ENCODE measurements around the gene DPM2.

DNA sequence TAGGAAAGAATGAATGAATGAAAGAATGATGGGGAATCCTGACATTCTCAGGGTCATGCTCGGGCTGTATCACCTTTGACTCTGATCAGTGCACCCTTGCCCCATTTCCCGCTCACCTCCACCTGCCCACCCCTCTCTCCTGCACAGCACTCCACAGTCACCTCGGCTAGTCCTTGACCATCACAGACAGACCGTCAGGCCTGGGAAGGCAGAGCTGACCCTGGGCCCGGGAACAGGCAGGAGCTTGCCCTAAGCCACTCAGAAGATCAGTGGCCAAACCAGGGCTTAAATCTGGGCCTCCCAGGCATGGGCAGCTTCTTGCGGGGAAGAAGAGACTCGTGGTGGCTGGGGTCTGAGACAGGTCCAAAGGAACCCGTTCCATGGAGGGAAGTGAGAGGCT is 41.8 kb downstream of the DPM2 start:
- TF ChIP-seq CTCF (IDR thresholded peaks at IDR 0.05; ENCODE audit: low read depth, low read length) (no peak), EZH2phosphoT487 (IDR thresholded peaks at IDR 0.05; ENCODE audit: low read depth) (no peak)

Measured in OCI-LY3 (cell line).